GM23338 (cell line): ENCODE results near the gene HOXB3. TPM values are rescaled to one million over a fixed set of nuclear protein-coding genes. Genes with fewer than 3 reads are reported as not detected.

ENCODE experiments used
- ATAC-seq: fragments of 200-7000 bp; cut with Tn5 transposase; 3 replicates; pipeline ENCODE4 v1.9.1; 2020
- DNase-seq: peaks from one replicate; pipeline ENCODE4 v3.0.0-alpha.2; 2015; ENCODE audit warnings: low spot score
- H2AFZ ChIP-seq: fragments of 200-600 bp; sonication (generic); 2 replicates; pipeline ENCODE4 v1.8.0; 2016; ENCODE audit warnings: antibody characterized with exemption, mild to moderate bottlenecking, moderate library complexity
- H3F3A ChIP-seq: fragments of 200-600 bp; sonication (generic); replicated peaks from 2 replicates; pipeline ENCODE4 v1.8.0; 2017; ENCODE audit warnings: antibody characterized with exemption, mixed run types, low read depth
- H3K27ac ChIP-seq: fragments of 200-600 bp; sonication (generic); 2 replicates; pipeline ENCODE4 v1.6.1; 2016; ENCODE audit warnings: low read depth
- H3K27me3 ChIP-seq: fragments of 200-600 bp; sonication (generic); 2 replicates; pipeline ENCODE4 v1.8.0; 2016; ENCODE audit warnings: mild to moderate bottlenecking, mixed run types, moderate library complexity; ENCODE audit not compliant: insufficient read depth
- H3K36me3 ChIP-seq: fragments of 200-600 bp; sonication (generic); 2 replicates; pipeline ENCODE4 v1.8.0; 2016; ENCODE audit warnings: mild to moderate bottlenecking; ENCODE audit not compliant: insufficient read depth
- H3K4me1 ChIP-seq: fragments of 200-600 bp; sonication (generic); 2 replicates; pipeline ENCODE4 v1.8.0; 2016; ENCODE audit warnings: mild to moderate bottlenecking, moderate library complexity; ENCODE audit not compliant: insufficient read depth
- H3K4me2 ChIP-seq: fragments of 200-600 bp; sonication (generic); 2 replicates; pipeline ENCODE4 v1.7.1; 2017; ENCODE audit warnings: mixed run types
- H3K4me3 ChIP-seq: fragments of 200-600 bp; sonication (generic); 2 replicates; pipeline ENCODE4 v1.6.1; 2016; ENCODE audit warnings: mixed run types
- H3K79me2 ChIP-seq: fragments of 200-600 bp; sonication (generic); replicated peaks from 2 replicates; pipeline ENCODE4 v1.8.0; 2017; ENCODE audit warnings: mild to moderate bottlenecking; ENCODE audit not compliant: insufficient read depth
- H3K9me2 ChIP-seq: fragments of 200-600 bp; sonication (generic); 2 replicates; pipeline ENCODE4 v1.8.0; 2017; ENCODE audit not compliant: insufficient read depth
- H4K20me1 ChIP-seq: fragments of 200-600 bp; sonication (generic); replicated peaks from 2 replicates; pipeline ENCODE4 v1.8.0; 2017; ENCODE audit warnings: mild to moderate bottlenecking; ENCODE audit not compliant: insufficient read depth
- H3K27ac Mint-ChIP-seq: 2 replicates; pipeline ENCODE4 v1.8.0; 2020; ENCODE audit warnings: inconsistent platforms, mild to moderate bottlenecking, moderate library complexity, mixed read lengths
- H3K27me3 Mint-ChIP-seq: 3 replicates; pipeline ENCODE4 v1.8.0; 2022; ENCODE audit warnings: low read depth, mild to moderate bottlenecking, moderate library complexity, mixed read lengths, inconsistent platforms; ENCODE audit not compliant: insufficient read depth, poor library complexity
- H3K36me3 Mint-ChIP-seq: 3 replicates; pipeline ENCODE4 v1.8.0; 2021; ENCODE audit warnings: low read depth, mild to moderate bottlenecking, inconsistent platforms, moderate library complexity, mixed read lengths
- H3K4me1 Mint-ChIP-seq: 3 replicates; pipeline ENCODE4 v1.8.0; 2020; ENCODE audit warnings: mild to moderate bottlenecking, inconsistent platforms, mixed read lengths
- H3K4me3 Mint-ChIP-seq: 3 replicates; pipeline ENCODE4 v1.8.0; 2021; ENCODE audit warnings: moderate library complexity, mild to moderate bottlenecking, inconsistent platforms, mixed read lengths
- H3K9me3 Mint-ChIP-seq: 3 replicates; pipeline ENCODE4 v1.8.0; 2020; ENCODE audit warnings: moderate library complexity, mild to moderate bottlenecking, inconsistent platforms, mixed read lengths
- CREB1 ChIP-seq: fragments of 250-450 bp; sonication (Bioruptor Pico); IDR thresholded peaks from 2 replicates; pipeline ENCODE4 v1.5.0; 2020; ENCODE audit warnings: low read depth, mild to moderate bottlenecking, moderate library complexity
- EZH2 ChIP-seq: fragments of 200-600 bp; sonication (generic); IDR thresholded peaks from one replicate; pipeline ENCODE4 v1.8.0; 2017; ENCODE audit warnings: antibody characterized with exemption, mild to moderate bottlenecking, low read depth; ENCODE audit not compliant: unreplicated experiment
- EZH2phosphoT487 ChIP-seq: fragments of 200-600 bp; sonication (generic); IDR thresholded peaks from one replicate; pipeline ENCODE4 v1.8.1; 2018; ENCODE audit warnings: antibody characterized with exemption; ENCODE audit not compliant: unreplicated experiment
- NANOG ChIP-seq: IDR thresholded peaks from 2 replicates; pipeline ENCODE4 v1.6.1; 2016; ENCODE audit warnings: antibody characterized with exemption, borderline replicate concordance
- POLR2AphosphoS5 ChIP-seq: IDR thresholded peaks from 2 replicates; pipeline ENCODE4 v1.6.1; 2016; ENCODE audit warnings: antibody characterized with exemption, low read depth
- STAT1 ChIP-seq: IDR thresholded peaks from one replicate; pipeline ENCODE4 v1.6.1; 2016; ENCODE audit warnings: antibody characterized with exemption; ENCODE audit not compliant: unreplicated experiment
- ZNF114 ChIP-seq: fragments of 250-450 bp; sonication (Bioruptor Pico); IDR thresholded peaks from 2 replicates; pipeline ENCODE4 v1.5.0; 2020; ENCODE audit warnings: mild to moderate bottlenecking, moderate library complexity
- ZNF331 ChIP-seq: fragments of 250-450 bp; sonication (Bioruptor Pico); IDR thresholded peaks from 2 replicates; pipeline ENCODE4 v1.5.0; 2020; ENCODE audit warnings: low read depth, mild to moderate bottlenecking, moderate library complexity
- polyA plus RNA-seq: library from polyadenylated mRNA; unstranded; fragments of >200 nt; fragmentation: Nextera tagmentation; extraction: Ambion mirVana; gene quantifications from 2 replicates; pipeline ENCODE4 v1.2.1, GENCODE V29; 2016
- total RNA-seq: library from RNA; depleted of rRNA; stranded (reverse); fragments of >200 nt; shearing (Covaris generic); gene quantifications from 2 replicates; pipeline ENCODE4 v1.2.3, GENCODE V29; 2014
- TF ChIP-seq, protein P1 (sequence below): IDR thresholded peaks from one replicate; pipeline ENCODE4 v1.6.1; 2018; ENCODE audit warnings: antibody characterized with exemption; ENCODE audit not compliant: unreplicated experiment
- TF ChIP-seq, protein P2 (sequence below): fragments of 250-450 bp; sonication (Bioruptor Pico); IDR thresholded peaks from 2 replicates; pipeline ENCODE4 v1.5.0; 2020; ENCODE audit warnings: mild to moderate bottlenecking, moderate library complexity

HOXB3 gene
- total and polyA plus RNA-seq, 2 experiments from 2014 or later = 0.17 TPM; not detected in 1

DNA sequence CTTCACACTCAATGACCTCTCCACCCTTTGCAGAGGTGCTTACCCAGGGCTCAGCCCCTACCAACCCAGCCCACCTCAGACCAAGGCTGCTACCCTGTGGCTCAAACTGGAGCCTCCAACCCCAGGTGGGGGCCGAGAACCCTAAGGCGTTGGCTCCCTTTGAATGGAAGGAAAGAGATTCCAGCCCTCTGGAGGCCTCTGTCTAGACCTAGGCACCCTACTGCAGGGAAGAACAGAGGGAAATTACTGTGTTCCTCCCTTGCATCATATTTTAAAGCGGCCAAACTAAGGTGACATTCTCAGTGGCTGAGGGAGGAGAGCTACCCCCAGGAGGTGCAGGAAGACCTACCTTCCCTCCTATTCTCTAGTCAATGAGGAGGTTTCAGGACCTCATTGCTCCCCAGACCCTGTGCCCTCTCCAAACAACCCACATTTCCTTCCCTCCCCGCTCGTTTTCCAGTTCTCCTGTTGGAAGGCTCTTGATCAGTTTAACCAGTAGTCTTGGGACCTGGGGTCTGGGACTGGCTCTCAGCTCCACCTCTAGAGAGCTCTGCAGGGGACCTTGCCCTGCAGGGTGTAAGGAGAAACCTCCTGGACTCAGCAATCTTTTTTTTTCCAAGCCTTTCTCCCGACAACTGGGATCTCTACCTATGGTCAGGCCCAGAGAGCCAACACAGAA lies 30.6 kb upstream of the HOXB3 start:
- Histone ChIP-seq H3K4me2 (no peak overlapping the region), H3K9me2 (no peaks in the 10 kb centered on the region), H3K27ac (no peak overlapping the region), H3K36me3 (no peaks in the 10 kb centered on the region), H3K4me1 (peaks cover 30% of the 10 kb centered on the region), H4K20me1 (peaks cover 61% of the 10 kb centered on the region), H3K79me2 (no peaks in the 10 kb centered on the region), H3K4me3 (no peak overlapping the region), H3F3A (peaks cover 47% of the 10 kb centered on the region), H3K27me3 (peaks cover 100% of the 10 kb centered on the region), H2AFZ (no peak overlapping the region)
- Mint-ChIP-seq H3K27me3 (peaks cover 98% of the 10 kb centered on the region), H3K36me3 (peaks cover 3% of the 10 kb centered on the region; the same call in 2 of the 3 replicates), H3K4me3 (no peak overlapping the region), H3K9me3 (peaks cover 8% of the 10 kb centered on the region; the same call in 2 of the 3 replicates), H3K27ac (no peak overlapping the region), H3K4me1 (peaks cover 18% of the 10 kb centered on the region)
- no peak for TF ChIP-seq POLR2AphosphoS5
- TF ChIP-seq EZH2 = no peak
- TF ChIP-seq STAT1 = no peak
- TF ChIP-seq NANOG = no peak
- TF ChIP-seq, protein P1, sequence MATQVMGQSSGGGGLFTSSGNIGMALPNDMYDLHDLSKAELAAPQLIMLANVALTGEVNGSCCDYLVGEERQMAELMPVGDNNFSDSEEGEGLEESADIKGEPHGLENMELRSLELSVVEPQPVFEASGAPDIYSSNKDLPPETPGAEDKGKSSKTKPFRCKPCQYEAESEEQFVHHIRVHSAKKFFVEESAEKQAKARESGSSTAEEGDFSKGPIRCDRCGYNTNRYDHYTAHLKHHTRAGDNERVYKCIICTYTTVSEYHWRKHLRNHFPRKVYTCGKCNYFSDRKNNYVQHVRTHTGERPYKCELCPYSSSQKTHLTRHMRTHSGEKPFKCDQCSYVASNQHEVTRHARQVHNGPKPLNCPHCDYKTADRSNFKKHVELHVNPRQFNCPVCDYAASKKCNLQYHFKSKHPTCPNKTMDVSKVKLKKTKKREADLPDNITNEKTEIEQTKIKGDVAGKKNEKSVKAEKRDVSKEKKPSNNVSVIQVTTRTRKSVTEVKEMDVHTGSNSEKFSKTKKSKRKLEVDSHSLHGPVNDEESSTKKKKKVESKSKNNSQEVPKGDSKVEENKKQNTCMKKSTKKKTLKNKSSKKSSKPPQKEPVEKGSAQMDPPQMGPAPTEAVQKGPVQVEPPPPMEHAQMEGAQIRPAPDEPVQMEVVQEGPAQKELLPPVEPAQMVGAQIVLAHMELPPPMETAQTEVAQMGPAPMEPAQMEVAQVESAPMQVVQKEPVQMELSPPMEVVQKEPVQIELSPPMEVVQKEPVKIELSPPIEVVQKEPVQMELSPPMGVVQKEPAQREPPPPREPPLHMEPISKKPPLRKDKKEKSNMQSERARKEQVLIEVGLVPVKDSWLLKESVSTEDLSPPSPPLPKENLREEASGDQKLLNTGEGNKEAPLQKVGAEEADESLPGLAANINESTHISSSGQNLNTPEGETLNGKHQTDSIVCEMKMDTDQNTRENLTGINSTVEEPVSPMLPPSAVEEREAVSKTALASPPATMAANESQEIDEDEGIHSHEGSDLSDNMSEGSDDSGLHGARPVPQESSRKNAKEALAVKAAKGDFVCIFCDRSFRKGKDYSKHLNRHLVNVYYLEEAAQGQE = no peak
- no peak for TF ChIP-seq ZNF114 (CRISPR knock-in tag)
- TF ChIP-seq, protein P2, sequence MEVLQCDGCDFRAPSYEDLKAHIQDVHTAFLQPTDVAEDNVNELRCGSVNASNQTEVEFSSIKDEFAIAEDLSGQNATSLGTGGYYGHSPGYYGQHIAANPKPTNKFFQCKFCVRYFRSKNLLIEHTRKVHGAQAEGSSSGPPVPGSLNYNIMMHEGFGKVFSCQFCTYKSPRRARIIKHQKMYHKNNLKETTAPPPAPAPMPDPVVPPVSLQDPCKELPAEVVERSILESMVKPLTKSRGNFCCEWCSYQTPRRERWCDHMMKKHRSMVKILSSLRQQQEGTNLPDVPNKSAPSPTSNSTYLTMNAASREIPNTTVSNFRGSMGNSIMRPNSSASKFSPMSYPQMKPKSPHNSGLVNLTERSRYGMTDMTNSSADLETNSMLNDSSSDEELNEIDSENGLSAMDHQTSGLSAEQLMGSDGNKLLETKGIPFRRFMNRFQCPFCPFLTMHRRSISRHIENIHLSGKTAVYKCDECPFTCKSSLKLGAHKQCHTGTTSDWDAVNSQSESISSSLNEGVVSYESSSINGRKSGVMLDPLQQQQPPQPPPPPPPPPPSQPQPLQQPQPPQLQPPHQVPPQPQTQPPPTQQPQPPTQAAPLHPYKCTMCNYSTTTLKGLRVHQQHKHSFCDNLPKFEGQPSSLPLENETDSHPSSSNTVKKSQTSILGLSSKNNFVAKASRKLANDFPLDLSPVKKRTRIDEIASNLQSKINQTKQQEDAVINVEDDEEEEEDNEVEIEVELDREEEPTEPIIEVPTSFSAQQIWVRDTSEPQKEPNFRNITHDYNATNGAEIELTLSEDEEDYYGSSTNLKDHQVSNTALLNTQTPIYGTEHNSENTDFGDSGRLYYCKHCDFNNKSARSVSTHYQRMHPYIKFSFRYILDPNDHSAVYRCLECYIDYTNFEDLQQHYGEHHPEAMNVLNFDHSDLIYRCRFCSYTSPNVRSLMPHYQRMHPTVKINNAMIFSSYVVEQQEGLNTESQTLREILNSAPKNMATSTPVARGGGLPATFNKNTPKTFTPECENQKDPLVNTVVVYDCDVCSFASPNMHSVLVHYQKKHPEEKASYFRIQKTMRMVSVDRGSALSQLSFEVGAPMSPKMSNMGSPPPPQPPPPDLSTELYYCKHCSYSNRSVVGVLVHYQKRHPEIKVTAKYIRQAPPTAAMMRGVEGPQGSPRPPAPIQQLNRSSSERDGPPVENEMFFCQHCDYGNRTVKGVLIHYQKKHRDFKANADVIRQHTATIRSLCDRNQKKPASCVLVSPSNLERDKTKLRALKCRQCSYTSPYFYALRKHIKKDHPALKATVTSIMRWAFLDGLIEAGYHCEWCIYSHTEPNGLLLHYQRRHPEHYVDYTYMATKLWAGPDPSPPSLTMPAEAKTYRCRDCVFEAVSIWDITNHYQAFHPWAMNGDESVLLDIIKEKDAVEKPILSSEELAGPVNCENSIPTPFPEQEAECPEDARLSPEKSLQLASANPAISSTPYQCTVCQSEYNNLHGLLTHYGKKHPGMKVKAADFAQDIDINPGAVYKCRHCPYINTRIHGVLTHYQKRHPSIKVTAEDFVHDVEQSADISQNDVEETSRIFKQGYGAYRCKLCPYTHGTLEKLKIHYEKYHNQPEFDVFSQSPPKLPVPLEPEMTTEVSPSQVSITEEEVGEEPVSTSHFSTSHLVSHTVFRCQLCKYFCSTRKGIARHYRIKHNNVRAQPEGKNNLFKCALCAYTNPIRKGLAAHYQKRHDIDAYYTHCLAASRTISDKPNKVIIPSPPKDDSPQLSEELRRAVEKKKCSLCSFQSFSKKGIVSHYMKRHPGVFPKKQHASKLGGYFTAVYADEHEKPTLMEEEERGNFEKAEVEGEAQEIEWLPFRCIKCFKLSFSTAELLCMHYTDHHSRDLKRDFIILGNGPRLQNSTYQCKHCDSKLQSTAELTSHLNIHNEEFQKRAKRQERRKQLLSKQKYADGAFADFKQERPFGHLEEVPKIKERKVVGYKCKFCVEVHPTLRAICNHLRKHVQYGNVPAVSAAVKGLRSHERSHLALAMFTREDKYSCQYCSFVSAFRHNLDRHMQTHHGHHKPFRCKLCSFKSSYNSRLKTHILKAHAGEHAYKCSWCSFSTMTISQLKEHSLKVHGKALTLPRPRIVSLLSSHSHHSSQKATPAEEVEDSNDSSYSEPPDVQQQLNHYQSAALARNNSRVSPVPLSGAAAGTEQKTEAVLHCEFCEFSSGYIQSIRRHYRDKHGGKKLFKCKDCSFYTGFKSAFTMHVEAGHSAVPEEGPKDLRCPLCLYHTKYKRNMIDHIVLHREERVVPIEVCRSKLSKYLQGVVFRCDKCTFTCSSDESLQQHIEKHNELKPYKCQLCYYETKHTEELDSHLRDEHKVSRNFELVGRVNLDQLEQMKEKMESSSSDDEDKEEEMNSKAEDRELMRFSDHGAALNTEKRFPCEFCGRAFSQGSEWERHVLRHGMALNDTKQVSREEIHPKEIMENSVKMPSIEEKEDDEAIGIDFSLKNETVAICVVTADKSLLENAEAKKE (CRISPR knock-in tag) = no peak
- TF ChIP-seq ZNF331 (CRISPR knock-in tag) = no peak
- TF ChIP-seq EZH2phosphoT487 = no peak
- no peak for TF ChIP-seq CREB1 (CRISPR knock-in tag)
- no peak for ATAC-seq
- DNase-seq = no peak
